ENCODE measurements around the gene GRIA4.
A peak's percentile ranks its signal among the peaks of the same experiment; 100 is the strongest.

GRIA4 gene

DNA sequence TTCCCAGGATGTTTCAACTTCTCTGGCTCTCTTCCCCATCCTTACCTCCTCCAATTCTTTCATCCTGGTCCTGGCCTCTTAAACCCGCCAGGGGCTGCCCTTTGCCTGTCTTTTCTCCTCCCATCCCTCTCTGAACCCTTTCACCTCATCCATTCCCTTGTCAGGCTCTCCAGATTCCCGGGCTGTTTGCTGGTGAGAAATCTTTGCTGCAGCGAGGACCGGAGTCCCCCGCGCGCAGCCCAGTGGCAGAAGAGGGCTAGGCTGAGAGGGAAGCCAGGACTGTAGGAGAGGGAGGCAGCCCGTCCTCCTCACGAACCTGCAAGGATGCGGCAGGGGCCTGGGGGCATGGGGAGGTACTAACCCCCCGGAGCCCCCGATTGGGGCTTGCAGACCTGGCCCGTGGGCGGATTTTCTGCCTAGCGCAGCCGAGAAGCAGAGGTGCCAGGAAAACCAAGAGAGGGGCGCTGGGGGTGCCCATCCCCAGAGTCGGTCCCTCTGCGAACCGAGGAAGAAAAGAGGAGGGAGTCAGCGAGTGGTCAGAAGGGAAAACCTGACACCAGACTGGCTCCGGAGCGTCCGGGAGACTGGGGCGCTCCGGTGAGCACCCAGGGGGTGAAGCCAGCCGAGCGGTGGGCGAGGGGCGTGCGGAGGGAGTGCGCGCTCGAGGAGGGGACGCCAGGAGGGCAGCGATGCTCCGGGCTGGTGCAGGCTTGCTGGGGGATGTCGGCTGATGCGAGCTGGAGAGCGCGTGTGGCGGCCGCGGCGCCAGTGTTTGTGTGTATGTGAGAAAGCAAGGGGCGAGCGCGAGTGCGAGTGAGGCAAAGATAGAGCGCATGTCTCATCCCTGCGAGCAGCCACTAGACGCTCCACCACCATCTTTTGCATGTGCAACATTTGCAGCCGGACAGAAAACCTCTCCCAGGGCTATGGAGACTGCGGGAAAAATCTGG lies at the start of gene GRIA4:
TSS of gene GRIA4 (plus strand) at position 242 of the 950 bp plus-strand sequence. CDS start 925 bp downstream, outside the sequence.
- peak; percentile 54 for DNase-seq

DNA sequence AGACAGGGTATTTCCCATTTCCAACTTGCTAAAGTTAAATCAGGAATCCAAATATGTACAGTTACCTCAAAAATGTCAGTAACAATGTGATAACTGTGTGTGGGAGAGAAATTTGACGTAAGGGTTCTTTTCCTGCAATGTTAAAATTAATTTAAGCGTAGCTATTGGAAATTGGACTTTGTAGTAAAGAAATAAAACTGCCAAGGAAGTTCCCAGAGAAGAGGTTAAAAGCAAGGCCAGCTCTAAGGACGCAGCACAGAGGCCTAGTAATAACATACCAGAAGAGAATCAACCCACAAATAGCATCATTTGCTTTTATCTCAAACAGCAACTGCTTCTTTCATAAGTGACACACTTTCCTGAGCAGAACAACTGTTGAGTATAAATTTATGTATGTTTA lies 36.8 kb upstream of the GRIA4 start:
- DNase-seq: no peak

DNA sequence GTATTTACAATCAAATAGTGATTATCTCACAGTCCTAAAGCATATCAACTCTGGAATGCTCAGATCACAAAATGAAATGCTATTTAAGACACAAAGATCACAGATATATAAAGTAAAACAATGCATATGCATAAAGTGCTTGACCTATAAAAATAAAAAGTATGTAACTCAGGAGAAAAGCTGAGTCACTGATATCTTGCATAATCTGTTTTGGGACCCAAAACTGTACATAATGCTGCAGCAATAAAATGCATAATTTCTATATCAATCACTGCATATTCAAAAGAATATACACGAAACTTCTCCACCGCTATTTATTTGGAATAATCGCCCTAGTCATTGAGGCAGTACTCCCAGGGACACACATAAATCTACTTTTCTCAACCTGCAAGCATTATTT lies 34.9 kb upstream of the GRIA4 start:
- no peak for DNase-seq

DNA sequence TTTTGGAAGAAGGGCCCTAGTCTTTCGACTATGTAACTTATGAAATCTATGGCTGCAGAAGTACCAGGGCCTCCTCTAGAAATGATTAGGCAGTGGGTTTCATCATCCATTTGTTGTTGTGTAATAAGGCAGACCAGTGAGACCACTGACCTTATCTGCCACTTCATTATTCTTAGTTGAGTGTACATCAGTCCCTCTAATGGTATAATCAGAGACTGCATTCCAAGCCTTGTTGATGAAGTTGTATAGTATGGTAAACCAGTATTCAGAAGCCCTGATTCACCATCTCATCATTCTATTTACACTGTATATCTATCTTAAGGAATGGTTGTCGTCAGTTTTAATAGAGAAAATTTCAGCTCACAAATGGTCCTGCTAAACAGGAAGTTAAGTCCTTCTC lies 32.2 kb upstream of the GRIA4 start:
- no peak for DNase-seq

DNA sequence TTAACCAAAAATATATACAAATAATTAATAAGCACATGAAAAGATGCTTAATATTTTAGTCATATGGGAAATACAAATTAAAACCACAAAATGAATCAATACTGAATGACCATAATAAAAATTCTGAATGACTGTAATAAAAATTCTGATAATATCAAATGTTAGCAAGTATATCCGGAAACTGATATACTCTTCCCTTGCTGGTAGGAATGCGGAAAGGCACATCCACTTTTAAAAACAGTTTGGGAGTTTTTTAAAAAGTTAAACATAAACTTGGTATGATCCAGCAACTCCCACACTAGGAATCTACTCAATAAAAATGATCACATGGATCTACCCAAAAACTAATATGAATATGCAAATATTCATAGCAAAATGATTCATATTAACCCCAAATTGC lies 30.8 kb upstream of the GRIA4 start:
- no peak for DNase-seq

DNA sequence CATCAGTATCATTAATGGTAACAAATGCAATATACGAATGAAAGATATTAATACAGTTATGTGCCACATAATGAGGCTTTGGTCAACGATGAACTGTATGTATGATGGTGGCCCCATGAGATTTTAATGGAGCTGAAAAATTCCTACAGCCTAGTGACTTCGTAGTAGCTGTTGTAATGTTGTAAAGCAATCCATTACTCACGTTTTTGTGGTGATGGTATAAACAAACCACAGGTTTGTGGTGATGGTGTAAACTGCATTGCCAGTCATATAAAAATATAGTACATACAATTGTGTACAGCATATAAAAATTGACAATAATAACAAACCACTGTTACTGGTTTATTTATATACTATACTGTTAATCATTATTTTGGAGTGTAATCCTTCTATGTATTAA lies 27.4 kb upstream of the GRIA4 start:
- no peak for DNase-seq

DNA sequence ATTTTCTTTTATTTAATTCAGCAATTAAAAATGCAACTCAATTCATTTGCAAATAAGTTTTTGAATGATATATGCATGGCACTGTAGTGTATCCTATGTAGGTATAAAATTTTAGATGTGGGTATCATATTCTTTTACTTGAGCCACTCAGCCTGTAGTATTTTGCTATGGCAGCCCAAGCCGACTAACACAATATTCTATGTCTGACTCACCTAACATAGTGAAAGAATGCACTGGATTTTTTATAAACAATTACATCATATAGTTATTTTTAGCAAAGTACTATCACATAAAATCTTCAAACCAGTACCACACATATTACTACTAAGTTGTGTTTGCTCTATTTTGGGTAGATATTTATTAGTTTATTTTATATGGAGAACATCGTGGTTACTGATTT lies 21.9 kb upstream of the GRIA4 start:
- DNase-seq: no peak

DNA sequence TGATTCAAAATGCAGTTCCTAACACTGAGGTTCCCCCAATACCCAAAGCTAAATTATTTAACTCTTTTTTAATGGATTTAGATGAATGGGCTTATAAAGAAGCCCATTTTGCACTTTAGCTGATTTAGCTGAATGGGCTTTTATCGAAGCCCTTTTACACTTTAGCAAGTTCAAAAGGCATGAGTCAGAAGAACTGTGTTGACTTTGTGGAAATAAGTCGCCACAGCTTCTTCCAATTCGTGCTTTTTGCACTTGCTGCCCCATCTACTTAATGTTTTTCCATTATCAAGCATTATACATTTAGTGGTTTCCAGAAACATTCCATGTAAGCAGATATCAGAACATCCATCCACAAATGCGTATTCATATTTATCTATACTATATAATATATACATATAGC lies 20.5 kb upstream of the GRIA4 start:
- no peak for DNase-seq

DNA sequence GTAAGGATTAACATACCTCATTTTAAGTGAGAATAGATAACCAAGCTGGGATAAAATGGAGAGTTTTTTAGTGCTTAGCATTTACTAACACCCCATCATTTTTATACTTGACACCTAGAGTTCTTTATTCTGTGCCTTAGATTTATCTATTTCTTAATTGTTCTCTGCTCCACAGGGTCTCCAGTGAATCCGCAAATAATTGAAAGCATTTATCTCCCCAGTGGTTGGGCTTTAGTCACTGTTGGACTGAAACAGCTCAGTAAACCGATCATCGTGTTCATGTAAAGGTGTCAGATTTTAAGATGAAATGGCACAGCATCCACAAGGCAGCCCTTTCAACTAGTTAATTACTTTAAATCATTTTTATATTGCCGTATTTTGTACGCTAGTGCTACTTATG lies 17.8 kb upstream of the GRIA4 start:
- no peak for DNase-seq

DNA sequence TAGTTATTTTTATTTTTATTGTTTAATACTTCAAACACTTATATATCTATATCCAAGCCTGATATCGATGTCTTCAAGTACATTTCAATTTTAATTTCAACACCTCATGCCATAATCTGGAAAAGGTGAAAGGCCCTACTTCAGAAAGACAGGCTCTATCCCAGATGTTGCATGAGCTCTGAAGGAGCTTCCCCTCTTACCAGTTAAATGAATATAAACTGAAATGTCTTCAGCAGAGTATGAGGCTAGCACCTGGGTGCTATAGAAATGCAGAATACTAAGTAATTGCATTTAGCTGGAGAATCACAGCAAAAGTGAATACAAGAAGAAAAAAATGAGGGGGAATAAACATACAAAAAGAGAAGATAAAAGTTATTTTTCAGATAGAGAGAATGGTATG lies 11.5 kb upstream of the GRIA4 start:
- DNase-seq: no peak

DNA sequence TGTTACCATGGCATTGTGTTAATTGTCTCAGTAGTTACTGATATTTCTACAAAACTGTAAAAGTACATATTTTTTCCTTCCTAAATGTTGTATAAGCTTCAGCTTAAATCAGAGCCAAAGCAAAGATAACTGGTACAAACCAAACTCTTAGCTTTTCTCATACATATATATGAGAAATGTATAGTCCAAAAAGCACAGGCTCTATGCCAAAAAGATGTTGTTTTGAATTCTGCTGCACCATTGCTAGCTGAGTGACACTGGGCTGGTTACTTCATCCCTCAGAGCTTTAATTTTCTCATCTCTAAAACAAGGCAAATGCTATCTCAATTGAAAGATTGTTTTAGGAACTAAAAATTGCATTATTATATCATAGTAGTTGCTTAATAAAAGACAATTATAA lies 6.7 kb upstream of the GRIA4 start:
- DNase-seq: no peak

DNA sequence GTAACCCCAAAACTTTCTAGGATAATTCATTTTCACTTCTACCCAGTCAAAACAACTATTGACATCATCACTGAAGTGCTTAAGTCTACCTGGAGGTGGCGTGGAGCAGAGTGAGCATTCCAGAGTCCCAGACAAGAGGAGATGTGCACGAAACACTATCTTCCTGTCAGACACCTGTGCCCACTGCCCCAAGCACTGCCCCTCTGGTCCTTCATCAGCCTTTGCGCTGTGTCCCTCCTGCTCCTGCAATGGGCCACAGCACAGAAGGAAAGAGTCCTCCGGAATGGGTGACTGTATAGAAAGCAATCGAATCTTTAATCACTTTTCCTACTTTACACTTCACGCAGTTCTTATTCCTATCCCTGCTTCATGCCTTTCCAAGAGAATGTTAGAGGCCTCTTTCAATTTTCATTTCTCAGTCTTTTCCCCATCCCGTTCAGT lies 512 bp upstream of the GRIA4 start:
- DNase-seq: no peak

DNA sequence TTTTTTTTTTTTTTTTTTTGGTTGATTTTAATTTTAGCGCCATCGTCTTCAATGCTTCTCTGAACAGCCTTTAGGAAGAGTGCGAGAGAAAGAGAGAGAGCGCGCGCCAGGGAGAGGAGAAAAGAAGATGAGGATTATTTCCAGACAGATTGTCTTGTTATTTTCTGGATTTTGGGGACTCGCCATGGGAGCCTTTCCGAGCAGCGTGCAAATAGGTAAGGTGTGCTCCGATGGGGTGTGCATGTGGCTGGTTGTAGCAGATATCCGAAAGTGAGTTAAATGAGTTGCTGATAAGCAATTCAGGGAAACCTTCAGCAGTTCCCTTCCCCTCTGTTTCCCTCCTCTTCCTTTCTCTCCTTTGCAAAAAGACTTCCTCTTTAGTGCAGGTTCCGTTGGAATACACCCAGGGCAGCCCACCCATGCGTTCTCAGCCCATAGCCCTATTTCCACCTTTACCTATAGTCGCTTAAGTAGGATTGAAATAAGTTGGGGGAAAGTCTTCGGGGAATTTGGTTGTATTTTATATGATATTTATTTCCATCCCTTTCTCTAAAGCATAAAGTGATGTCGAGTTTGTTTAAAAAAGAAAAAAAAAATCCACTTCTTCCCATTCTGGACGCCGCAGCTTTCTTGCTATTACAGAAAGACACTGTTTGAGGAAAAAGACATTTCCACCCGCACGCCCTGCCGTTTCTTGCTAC lies 1.1 kb downstream of the GRIA4 start:
- no peak for DNase-seq

DNA sequence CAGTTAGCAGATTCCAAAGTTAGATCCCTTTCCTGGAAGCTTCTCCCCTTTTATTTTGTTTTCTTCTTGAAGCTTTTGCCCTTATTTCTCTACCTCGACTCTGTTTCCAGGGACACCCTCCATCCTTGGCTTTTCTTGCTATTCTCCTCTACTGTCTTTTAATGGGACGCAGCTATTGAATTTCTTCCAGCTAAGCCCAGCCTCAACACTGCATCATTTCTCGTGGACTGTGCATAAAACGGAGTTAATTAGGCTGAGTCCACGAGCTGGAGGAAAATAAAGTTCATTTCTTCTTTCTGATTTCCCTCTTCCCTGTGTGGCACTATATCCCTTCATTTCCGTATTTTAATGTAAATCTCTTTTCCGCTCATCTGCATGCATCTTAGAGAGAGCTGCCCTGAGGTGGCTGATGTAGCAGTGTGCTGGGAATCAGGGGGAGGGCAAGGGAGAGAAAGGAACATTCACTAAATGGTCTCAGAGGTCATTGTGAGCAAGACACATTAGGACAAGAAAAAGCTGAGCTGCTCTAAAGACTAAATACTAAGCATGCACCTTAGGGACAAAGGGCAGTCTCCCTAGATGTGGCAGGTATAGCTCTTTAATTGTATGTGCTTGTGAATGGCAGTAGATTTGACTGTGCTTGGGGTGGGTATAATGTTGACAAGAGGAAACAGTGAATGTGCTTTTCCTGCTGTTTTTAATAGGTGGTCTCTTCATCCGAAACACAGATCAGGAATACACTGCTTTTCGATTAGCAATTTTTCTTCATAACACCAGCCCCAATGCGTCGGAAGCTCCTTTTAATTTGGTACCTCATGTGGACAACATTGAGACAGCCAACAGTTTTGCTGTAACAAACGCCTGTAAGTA lies 1.9 kb downstream of the GRIA4 start:
- DNase-seq: no peak

DNA sequence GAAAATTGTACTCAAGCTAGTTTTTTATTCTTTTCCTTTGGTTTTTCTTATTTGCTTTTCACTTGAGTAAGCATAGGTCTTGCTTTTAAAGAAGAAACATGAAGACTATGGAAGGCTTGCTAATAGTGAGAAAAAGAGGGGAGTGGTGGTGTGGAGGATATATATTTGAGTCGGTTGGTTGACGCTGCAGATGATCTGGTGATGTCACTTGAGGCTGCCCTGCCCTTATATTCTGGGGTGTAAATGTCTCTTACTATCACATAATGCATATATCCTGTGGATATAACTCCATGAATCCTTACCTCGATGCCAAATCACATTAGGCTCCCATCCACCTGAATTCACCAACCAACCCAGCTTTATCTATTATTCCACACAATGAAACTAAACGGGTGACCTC lies 2.9 kb downstream of the GRIA4 start:
- no peak for DNase-seq

DNA sequence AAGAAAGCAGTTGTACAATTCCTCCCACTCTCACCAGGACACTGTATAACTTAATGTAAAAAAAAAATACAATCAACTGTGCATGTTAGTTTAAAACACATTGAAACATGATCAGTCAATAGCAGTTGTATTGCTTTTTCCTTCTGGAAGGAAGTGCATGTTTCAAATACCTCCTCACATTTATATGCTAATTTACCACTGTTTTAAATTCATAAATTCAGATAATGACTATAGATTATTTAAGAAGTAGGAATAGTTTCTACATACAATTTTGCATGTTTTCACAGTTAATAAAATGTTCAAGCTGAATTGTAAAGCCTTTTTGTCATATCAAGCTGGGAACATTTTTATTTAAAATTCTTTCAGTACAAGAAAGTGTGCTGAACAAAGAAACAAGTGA lies 3.3 kb downstream of the GRIA4 start:
- DNase-seq: no peak

DNA sequence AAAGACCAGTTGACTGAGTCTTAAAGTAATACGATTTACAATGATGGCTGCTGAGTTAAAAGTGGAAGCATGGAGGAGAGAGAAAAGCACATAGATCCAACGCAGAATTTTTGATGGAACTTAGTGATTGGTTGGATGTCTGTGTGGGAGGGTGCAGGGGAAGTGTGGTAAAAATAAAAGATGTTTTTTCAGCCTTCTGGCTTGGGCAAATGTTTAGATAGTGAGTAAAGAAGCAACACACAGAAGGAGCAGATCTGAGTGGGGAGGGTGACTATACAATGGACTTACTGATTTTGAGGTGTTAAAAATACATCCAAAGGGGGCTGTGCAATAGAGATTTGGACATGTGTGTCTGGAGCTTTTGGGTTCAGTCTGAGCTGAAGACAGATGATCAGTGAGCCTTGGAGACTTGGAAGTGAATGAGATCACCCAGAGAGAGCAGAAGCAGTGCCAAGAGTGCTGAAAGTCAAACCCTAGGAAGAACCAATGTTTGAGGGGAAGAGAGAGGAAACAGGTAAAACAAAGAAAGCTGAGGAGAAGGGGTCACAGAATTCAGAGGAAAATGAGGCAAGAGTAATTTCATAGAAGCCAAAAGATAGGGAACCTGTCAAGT lies 8.6 kb downstream of the GRIA4 start:
- no peak for DNase-seq

DNA sequence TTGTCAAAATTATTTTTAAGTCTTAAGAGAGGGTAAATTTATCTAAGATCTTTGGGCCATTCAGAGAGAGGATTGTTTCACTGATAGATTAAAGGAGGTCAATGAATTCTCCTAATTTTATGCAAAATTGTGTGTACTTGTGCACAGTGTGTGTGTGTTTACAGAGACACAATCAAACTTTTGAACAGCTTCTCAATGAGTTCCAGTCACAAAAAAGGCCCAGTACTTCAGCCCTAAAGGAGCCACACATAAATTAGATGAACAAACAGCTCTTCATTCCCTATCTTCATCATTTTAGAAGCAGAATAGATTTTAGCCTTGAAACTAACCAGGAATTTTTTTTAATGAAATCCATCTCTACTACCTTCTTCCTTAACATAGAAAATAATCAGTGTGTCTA lies 9.7 kb downstream of the GRIA4 start:
- no peak for DNase-seq

DNA sequence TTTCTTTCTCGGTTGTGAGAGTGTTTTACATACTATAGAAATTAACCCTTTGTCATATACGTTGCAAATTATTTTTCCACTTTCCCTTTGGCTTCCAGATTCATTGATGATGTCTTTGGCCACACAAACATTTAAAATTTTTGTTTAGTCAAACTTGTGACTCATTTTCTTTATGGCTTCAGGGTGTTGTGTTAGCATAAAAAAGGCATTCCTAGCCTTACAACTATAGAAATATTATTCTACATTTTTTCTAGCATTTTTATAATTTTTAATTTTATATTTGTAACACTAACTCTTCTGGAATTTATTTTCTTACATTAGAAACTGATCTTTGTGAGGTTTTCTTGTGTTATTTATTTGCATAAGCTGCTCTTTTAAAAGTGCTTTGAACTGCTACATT lies 12.1 kb downstream of the GRIA4 start:
- DNase-seq: no peak

DNA sequence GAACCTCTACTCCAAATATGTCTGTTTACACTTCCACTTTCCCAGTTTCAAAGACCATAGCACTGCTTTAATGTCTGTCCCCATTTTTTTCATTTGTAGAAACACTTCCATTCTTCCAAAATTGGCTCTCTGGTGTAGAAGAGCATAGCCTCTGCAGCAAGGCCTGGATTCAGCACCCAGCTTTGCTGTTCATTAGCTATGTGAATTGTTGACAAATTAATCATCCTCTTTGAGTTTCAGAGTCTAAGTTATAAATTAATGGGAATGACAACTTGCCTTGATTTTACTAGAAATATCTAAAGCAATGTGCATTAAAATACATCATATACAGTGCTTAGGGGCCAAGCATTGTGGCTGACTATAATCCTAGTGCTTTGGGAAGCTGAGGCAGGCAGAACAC lies 22.4 kb downstream of the GRIA4 start:
- DNase-seq: no peak

DNA sequence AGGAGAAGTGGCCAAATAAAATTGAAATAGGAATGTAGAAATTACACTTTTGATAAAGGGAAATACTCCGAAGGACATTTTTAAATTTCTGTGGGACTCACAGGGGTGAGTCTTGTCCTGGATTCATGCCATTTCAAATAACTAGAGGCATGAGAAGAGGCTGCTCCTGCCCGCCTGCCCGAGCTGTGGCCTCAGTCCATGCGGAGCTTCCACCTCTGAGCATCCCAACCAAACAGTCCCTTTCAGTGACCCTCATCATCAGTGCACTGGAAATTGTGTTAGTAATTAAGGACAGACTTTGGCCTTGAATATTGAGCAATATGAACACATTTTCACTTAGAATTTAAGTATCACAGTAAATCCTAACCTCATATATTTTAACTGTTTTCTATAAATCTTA lies 25.6 kb downstream of the GRIA4 start:
- DNase-seq: no peak

DNA sequence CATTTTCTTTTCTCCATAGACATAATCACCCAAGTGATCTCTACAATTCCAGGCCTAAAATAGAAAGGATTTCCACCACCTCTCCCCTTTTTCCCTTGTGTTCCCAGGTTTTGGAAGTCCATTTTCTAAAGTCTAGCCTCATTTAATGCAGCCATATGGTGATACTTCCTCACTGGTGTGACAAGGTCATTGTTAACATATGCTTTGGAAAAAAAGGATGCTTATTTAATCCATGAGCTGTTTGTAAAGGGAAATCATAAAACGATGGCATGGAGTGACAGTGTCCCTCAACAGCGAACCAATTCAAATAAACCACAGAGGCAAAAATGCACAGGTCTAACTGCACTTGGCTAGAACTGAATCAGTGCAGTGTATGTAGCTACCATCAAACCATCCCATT lies 26.6 kb downstream of the GRIA4 start:
- no peak for DNase-seq

DNA sequence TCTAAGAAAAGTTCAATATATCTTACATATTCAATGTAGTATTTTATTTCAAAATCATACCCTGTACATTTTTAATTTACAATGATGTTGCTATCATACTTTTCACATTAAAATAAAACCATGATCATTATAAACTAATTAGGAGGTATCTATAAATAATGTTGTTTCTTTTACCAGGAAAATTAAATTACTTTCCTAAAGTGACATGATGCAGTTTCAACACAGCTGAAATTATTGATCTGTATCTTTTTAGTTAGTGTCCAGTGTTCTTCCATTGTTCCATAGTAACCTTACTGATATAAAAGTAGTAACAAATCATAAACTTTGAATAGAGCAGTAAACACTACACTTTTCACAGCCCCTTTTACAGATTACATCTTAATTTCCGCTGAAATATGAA lies 29.7 kb downstream of the GRIA4 start:
- no peak for DNase-seq

All from DMS153 (cell line).